Motor neuron (in vitro differentiated cells): ENCODE results near the gene NUCKS1. TPM values are rescaled to one million over a fixed set of nuclear protein-coding genes. Genes with fewer than 3 reads are reported as not detected.

ENCODE experiments used
- ATAC-seq, 8 experiments: fragments of 200-7000 bp; cut with Tn5 transposase; replicated peaks in 6 of 8; 2 replicates each; pipeline ENCODE4 v1.8.0; 2021; ENCODE audit warnings: mild to moderate bottlenecking in 8 of 8, moderate library complexity in 8 of 8
- H3K27ac ChIP-seq, 2 donors: fragments of 250-450 bp; sonication (Bioruptor Pico); 2 replicates each; pipeline ENCODE4 v1.9.0; 2021; ENCODE audit warnings: antibody characterized with exemption in 2 of 2, mild to moderate bottlenecking in 2 of 2, moderate library complexity in 1 of 2
- H3K4me1 ChIP-seq, 2 donors: fragments of 250-450 bp; sonication (Bioruptor Pico); replicated peaks in 1 of 2; 2 replicates each; pipeline ENCODE4 v1.6.1; 2021; ENCODE audit warnings: antibody characterized with exemption in 2 of 2, mild to moderate bottlenecking in 2 of 2, moderate library complexity in 1 of 2
- H3K4me3 ChIP-seq, 5 donors: fragments of 250-450 bp; sonication (Bioruptor Pico); 2 replicates each; pipeline ENCODE4 v1.9.0; 2021; ENCODE audit warnings: antibody characterized with exemption in 5 of 5, mild to moderate bottlenecking in 5 of 5, moderate library complexity in 4 of 5
- WGBS, 10 experiments: fragments of 450-650 bp; shearing (Covaris generic); methylation state at CpG; one replicate each; pipeline ENCODE4 v1.0.0; 2022; 5-methylcytosine and 5-hydroxymethylcytosine counted together
- in situ Hi-C, 9 experiments: fragments of 400-800 bp; cut with MboI; loops; one replicate each; pipeline ENCODE4 v1.15.0; 2021; ENCODE audit warnings: low sequenced_read_pairs in 9 of 9, low pct_unique_long_range_greater_than_20kb in 2 of 9; ENCODE audit not compliant: unreplicated experiment in 9 of 9
- total RNA-seq, 8 experiments: library from RNA; unstranded; fragments of 300-600 nt; gene quantifications; 2 replicates each; pipeline versions ENCODE4 v1.2.3 to v1.2.4, GENCODE V29; 2022

NUCKS1 gene, protein sequence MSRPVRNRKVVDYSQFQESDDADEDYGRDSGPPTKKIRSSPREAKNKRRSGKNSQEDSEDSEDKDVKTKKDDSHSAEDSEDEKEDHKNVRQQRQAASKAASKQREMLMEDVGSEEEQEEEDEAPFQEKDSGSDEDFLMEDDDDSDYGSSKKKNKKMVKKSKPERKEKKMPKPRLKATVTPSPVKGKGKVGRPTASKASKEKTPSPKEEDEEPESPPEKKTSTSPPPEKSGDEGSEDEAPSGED
- total RNA-seq = 100 to 1,000 TPM in 7 of 8 experiments, 10 to 100 TPM in 1; 88.0 to 300 (median 172) TPM

GRCh38 chr1:205750138-205751035 lies at the start of gene NUCKS1:
TSS of gene NUCKS1 (minus strand) at chr1:205750182. CDS start at chr1:205749973, 209 bp downstream.
- Histone ChIP-seq H3K27ac (peak within 1 kb of the TSS; percentile 92 to 96), H3K4me1 (peaks cover 5 to 19% of the 10 kb centered on the region in 2 donors), H3K4me3 (peak within 1 kb of the TSS; percentile 52 to 94 (median 67))
- in situ Hi-C loops = no loop called here
- peak; percentile 60 to 82 (median 76) for ATAC-seq
- 0 to 3% (median 0%) methylated on average over 4 to 24 of the region's 27 CpGs; no CpG with 5 or more reads in 2 of the 10 experiments for WGBS, 10 experiments

DNA sequence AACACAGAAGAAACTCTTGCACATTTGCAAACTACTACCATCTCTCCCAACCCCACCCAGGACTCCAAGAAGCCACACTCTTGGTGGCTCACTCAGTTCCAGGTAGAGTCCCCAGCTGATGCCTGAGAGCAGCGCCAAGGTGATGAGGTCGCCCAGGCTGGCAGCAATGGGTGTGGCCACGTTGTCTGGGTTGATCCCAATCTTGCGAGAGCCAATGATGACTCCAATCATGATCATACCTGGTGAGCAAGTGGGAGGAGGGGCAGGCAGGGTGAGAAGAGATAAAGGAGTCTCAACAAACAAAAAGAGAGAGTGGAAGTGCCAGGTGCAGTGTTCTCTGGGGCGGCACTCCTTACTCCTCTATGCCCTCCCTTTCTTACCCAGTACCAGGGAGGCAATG lies 48.6 kb upstream of the NUCKS1 start:
- no peak overlapping the region for H3K27ac ChIP-seq
- in situ Hi-C loops = loop anchor here in 3 of 9 experiments (10.0 to 25.0 kb wide), 3 partner anchors 116 to 314 kb away; partner anchors contain the start of gene AVPR1B (in 1 of the 3)
- ATAC-seq = no peak
- H3K4me1 ChIP-seq = no peaks in the 10 kb centered on the region
- WGBS, 10 experiments = 67 to 100% (median 77%) methylated on average over 1 to 5 of the region's 5 CpGs; no CpG with 5 or more reads in 2 of the 10 experiments
- H3K4me3 ChIP-seq = no peak overlapping the region

DNA sequence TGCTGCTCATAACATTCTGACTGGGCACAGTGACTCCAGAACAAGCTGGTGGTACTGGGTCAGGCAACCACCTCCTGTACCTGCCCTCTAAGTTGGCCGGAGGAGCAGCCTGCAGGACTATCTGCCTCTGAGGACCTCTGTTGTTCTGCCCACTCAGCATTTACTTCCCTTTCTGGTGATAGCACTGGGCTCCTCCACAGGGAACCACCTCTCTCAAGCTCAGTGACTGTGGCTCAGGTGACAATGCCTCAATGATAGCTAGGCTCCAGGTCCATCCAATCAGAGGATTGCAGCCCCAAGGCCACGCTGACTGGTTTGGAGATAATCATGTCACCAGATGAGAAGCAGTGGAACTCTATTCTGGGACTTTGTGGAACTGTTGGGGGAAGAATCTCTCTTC lies 47.2 kb upstream of the NUCKS1 start:
- in situ Hi-C loops = loop anchor here in 3 of 9 experiments (10.0 to 25.0 kb wide), 3 partner anchors 118 to 315 kb away; partner anchors contain the start of gene AVPR1B (in 1 of the 3)
- WGBS, 10 experiments = 92 to 100% (median 100%) methylated on average over 1 to 2 of the region's 2 CpGs; no CpG with 5 or more reads in 5 of the 10 experiments
- Histone ChIP-seq H3K4me1 (peaks cover 0 to 7% of the 10 kb centered on the region in 2 donors), H3K4me3 (no peak overlapping the region), H3K27ac (no peak overlapping the region)
- ATAC-seq = no peak

DNA sequence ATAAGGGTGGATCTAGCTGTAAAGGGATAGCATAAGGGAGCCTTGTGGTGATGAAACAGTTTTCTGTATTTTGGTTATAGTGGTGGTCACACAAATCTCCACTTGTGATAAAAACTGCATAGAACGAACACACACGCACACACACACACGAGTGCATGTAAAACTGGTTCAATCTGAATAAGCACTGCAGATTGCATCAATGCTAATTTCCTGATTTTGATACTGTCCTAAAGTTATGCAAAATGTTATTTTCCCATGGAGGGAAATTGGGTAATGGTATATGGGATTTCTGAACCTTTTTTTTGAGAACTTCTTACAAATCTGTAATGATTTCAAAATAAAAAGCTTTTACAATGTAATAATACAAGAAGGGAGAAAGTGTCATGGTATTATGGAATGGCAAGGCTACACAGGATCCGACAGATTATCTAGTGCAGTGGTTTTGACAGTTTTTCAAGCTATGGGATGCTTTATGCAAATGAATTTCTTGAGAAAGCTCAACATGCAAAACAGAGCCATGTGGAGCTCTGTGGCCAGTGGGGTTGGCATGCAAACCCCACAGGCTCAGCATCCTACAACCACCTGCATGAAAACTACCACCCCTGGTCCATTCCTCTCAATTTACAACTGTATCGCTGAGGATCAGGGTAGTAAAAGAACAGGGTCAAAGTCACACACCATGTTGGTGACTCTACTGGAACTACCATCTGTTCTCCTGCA lies 44.2 kb upstream of the NUCKS1 start:
- Histone ChIP-seq H3K27ac (no peak overlapping the region), H3K4me1 (peaks cover 0 to 12% of the 10 kb centered on the region in 2 donors), H3K4me3 (no peak overlapping the region)
- no peak for ATAC-seq
- in situ Hi-C loops = loop anchor here in 3 of 9 experiments (10.0 to 25.0 kb wide), 3 partner anchors 121 to 318 kb away; partner anchors contain the start of gene AVPR1B (in 1 of the 3)
- 60 to 100% (median 77%) methylated on average over 1 to 5 of the region's 5 CpGs for WGBS, 10 experiments

DNA sequence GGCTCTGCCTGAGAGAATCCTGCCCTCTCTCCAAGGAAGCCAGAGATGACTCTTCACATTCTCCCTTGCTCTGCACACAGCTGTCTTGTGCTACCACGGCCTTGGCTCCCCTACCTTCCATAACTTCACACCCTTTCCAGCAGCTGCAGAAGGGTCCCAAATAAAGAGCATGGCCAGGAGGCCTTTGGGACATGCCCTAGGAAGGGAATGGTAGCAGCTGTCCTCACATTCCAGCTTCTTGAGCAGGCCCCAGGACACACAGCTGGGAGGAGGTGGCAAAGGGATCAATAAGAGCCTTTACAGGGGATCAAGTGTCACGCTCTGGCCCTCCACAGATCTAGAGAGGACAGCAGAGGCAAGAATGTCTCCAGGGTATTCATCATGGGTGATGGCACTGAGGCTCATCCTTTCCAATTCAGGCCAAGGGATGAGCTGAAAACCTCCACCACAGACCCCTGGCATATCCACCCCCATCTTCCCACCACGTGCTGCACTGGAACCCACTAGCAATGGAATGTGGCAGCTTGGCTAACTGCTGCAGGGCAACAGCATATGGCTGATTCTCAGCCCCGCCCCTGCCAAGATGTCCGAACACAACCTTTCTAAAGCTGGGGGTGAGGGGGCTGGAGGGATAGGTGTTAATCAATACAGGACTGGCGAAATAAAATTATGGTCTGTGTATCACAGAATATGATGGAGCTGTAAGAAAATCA lies 43.1 kb upstream of the NUCKS1 start:
- peaks cover 0 to 12% of the 10 kb centered on the region in 2 donors for H3K4me1 ChIP-seq
- WGBS, 10 experiments = 50 to 87% (median 69%) methylated on average over 1 to 3 of the region's 6 CpGs
- H3K4me3 ChIP-seq = no peak overlapping the region
- ATAC-seq = peak in 2 of 8 experiments; percentile 3 to 7
- in situ Hi-C loops = loop anchor here in 3 of 9 experiments (10.0 to 25.0 kb wide), 3 partner anchors 122 to 319 kb away; partner anchors contain the start of gene AVPR1B (in 1 of the 3)
- no peak overlapping the region for H3K27ac ChIP-seq

DNA sequence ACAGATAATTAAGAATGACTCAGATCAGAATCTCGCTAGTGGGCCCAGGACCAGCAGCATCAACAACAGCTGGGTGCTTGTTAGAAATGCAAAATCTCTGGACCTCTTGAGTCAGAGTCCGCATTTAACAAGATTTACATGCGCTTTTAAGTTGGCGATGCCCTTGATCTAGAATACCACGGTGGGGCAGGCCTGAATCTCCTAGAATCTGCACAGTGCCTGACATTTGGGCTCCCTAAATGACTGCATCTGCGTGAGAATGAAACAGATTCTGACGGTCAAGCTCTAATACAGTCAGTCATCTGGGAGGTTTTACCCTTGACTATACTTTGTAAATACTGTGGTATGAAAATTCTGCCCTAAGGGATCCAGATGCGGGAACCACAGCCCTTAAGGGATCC lies 42.5 kb upstream of the NUCKS1 start:
- WGBS, 10 experiments = 10 to 75% (median 52%) methylated on average over 1 to 8 of the region's 8 CpGs
- Histone ChIP-seq H3K4me3 (no peak overlapping the region), H3K4me1 (peaks cover 0 to 12% of the 10 kb centered on the region in 2 donors), H3K27ac (no peak overlapping the region)
- in situ Hi-C loops = loop anchor here in 3 of 9 experiments (10.0 to 25.0 kb wide), 3 partner anchors 122 to 320 kb away; partner anchors contain the start of gene AVPR1B (in 1 of the 3)
- ATAC-seq = peak in 3 of 8 experiments; percentile 79 to 84 (median 81)

- H3K27ac ChIP-seq = no peak overlapping the region
- peak; percentile 54 to 94 (median 90) for ATAC-seq
Measured at GRCh38 chr1:205791568-205792180, 41.7 kb upstream of the NUCKS1 start.

DNA sequence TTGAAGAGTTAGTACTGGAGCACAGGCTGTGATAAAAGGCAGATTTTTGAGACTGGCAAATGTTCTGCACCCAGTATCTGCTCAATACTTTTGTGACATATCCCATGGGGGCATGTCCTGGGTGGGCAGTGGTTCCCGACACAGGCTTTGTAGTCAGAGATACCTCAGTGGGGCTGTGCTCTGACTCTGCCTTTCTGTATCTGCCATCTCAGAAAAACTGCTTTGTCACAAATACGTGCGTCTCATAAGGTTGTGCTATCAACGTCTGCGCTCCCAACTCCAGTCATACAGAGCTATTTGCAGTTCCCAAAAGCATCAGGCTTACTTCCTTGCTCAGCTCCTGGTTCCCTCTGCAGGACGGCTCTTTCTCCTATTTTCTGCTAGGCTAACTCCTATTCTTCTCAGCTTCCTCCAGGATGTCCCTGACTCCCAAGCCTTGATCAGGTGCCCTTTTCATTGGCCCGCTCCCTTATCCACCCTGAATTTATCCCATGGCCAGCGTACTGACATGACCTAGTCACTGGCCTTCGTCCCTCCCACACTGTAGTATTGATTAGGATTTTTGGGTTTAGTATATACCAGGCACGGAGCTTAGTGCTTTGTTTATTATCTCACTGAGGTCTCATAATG lies 37.4 kb upstream of the NUCKS1 start:
- in situ Hi-C loops = loop anchor here in 3 of 9 experiments (25.0 kb wide), 2 partner anchors 175 to 325 kb away; partner anchors contain the start of gene AVPR1B (in 1 of the 3)
- H3K27ac ChIP-seq = no peak overlapping the region
- H3K4me1 ChIP-seq = peaks cover 0 to 8% of the 10 kb centered on the region in 2 donors
- ATAC-seq = no peak
- 57 to 100% (median 89%) methylated on average over 1 to 10 of the region's 10 CpGs; no CpG with 5 or more reads in 1 of the 10 experiments for WGBS, 10 experiments
- H3K4me3 ChIP-seq = no peak overlapping the region

More at GRCh38 chr1:205791568-205792180, 41.7 kb upstream of the NUCKS1 start:
- WGBS, 10 experiments = 20 to 100% (median 60%) methylated on average over 1 to 5 of the region's 5 CpGs; no CpG with 5 or more reads in 1 of the 10 experiments
- H3K4me3 ChIP-seq = no peak overlapping the region
- in situ Hi-C loops = loop anchor here in 3 of 9 experiments (10.0 to 25.0 kb wide), 3 partner anchors 123 to 321 kb away; partner anchors contain the start of gene AVPR1B (in 1 of the 3)
- peaks cover 0 to 12% of the 10 kb centered on the region in 2 donors for H3K4me1 ChIP-seq

DNA sequence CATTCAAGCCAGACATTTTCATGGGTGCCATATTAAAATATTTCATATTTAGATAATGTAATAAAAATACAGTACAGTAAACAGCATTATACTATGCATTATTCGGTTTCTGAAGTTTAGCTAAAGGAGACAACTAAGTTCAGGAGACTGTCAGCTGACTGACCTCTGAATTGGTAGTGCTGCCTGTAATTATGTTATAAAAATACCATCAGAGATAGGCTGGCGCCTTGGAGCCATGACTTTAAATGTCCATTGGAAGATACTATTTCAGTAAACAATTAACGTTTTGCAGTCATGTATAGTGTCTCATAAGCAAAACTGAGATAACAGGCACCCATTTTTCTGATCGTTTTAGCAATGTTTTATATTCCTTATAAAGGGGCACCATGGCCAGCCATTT lies 36.6 kb upstream of the NUCKS1 start:
- in situ Hi-C loops = loop anchor here in 3 of 9 experiments (25.0 kb wide), 2 partner anchors 176 to 326 kb away; partner anchors contain the start of gene AVPR1B (in 1 of the 3)
- Histone ChIP-seq H3K4me3 (no peak overlapping the region), H3K4me1 (no peaks in the 10 kb centered on the region), H3K27ac (no peak overlapping the region)
- WGBS, 10 experiments = 0 to 86% (median 63%) methylated on average over 1 to 4 of the region's 4 CpGs; no CpG with 5 or more reads in 1 of the 10 experiments
- ATAC-seq = no peak

- no peak for ATAC-seq
- Histone ChIP-seq H3K4me1 (no peaks in the 10 kb centered on the region), H3K27ac (no peak overlapping the region), H3K4me3 (no peak overlapping the region)
- in situ Hi-C loops = loop anchor here in 3 of 9 experiments (25.0 kb wide), 2 partner anchors 177 to 327 kb away; partner anchors contain the start of gene AVPR1B (in 1 of the 3)
- 53 to 100% (median 89%) methylated on average over 4 to 8 of the region's 9 CpGs; no CpG with 5 or more reads in 1 of the 10 experiments for WGBS, 10 experiments
Measured at GRCh38 chr1:205785446-205785845, 35.5 kb upstream of the NUCKS1 start.
